Adrenal gland (tissue), 5 donors: ENCODE data around the gene S100G.

Source experiments
- CTCF ChIP-seq, 6 experiments: fragments of 450-650 bp in 4 of 6; fragments of 200-600 bp in 2 of 6; sonication (generic) in 1 of 6; IDR thresholded peaks; 1 replicate in 5 of 6; 2 replicates in 1 of 6; pipeline versions ENCODE4 v1.5.1 to v1.8.0; 2016 to 2021; ENCODE audit warnings: antibody characterized with exemption in 6 of 6, mild to moderate bottlenecking in 2 of 6, moderate library complexity in 1 of 6
- POLR2A ChIP-seq, 2 donors: fragments of 450-650 bp; IDR thresholded peaks; one replicate each; pipeline ENCODE4 v1.6.1; 2017; ENCODE audit warnings: antibody characterized with exemption in 2 of 2, mild to moderate bottlenecking in 2 of 2, moderate library complexity in 1 of 2
- donor health status: DM: no; HTN: no; CAD: no.

- TF ChIP-seq POLR2A (IDR thresholded peaks at IDR 0.05): no peak
- no peak for TF ChIP-seq CTCF (IDR thresholded peaks at IDR 0.05)
These were observed 30.9 kb upstream of the S100G start for GRCh38 chrX:16619024-16619423.
